OCI-LY7 (cell line): ENCODE results near the gene SEMG1. TPM values are rescaled to one million over a fixed set of nuclear protein-coding genes. Genes with fewer than 3 reads are reported as not detected.

ENCODE experiments used
- BruUV-seq: library from RNA; stranded (reverse); fragments of 400-500 nt; replicated peaks from 2 replicates; lab custom pipeline; 2021; lab: Mats Ljungman, UMichigan
- CTCF ChIA-PET: fragments of 300-600 bp; sonication (Branson Sonifier 250); formaldehyde crosslinking; loops from one replicate; lab custom pipeline; 2022; ENCODE audit warnings: antibody characterized with exemption; ENCODE audit not compliant: unreplicated experiment; lab: Charles Lee
- POLR2A ChIA-PET: fragments of 300-600 bp; sonication (Branson Sonifier 250); formaldehyde crosslinking; loops from one replicate; lab custom pipeline; 2022; ENCODE audit warnings: antibody characterized with exemption; lab: Charles Lee
- DNase-seq: peaks from one replicate; pipeline ENCODE4 v3.0.0-alpha.2; 2015; ENCODE audit warnings: low spot score
- H2AFZ ChIP-seq: fragments of 200-600 bp; sonication (generic), shearing (Covaris generic); 2 replicates; pipeline ENCODE4 v1.6.1; 2014; ENCODE audit warnings: mild to moderate bottlenecking, antibody characterized with exemption, low read length, moderate library complexity
- H3K27ac ChIP-seq: fragments of 200-600 bp; sonication (generic); 2 replicates; pipeline ENCODE4 v1.5.1; 2014; ENCODE audit warnings: mixed run types, low read depth, mild to moderate bottlenecking, moderate library complexity, low read length, inconsistent platforms; ENCODE audit not compliant: poor library complexity, severe bottlenecking
- H3K36me3 ChIP-seq: fragments of 200-600 bp; sonication (generic); 2 replicates; pipeline ENCODE4 v1.6.1; 2014; ENCODE audit warnings: mild to moderate bottlenecking, antibody characterized with exemption, low read length, moderate library complexity, mixed read lengths; ENCODE audit not compliant: insufficient read depth
- H3K4me1 ChIP-seq: fragments of 200-600 bp; sonication (generic); 2 replicates; pipeline ENCODE4 v1.5.1; 2014; ENCODE audit warnings: mild to moderate bottlenecking, low read length; ENCODE audit not compliant: insufficient read depth, poor library complexity, severe bottlenecking
- H3K4me2 ChIP-seq: fragments of 200-600 bp; sonication (generic); 2 replicates; pipeline ENCODE4 v1.6.1; 2014; ENCODE audit warnings: mild to moderate bottlenecking, low read length
- H3K4me3 ChIP-seq: fragments of 200-600 bp; sonication (generic); 2 replicates; pipeline ENCODE4 v1.5.1; 2014; ENCODE audit warnings: mild to moderate bottlenecking, low read depth, low read length; ENCODE audit not compliant: poor library complexity, severe bottlenecking
- H3K79me2 ChIP-seq: fragments of 200-600 bp; sonication (generic); 2 replicates; pipeline ENCODE4 v1.6.1; 2016; ENCODE audit warnings: low read depth, mild to moderate bottlenecking, low read length, moderate library complexity, mixed read lengths; ENCODE audit not compliant: insufficient read depth
- H3K9me2 ChIP-seq: fragments of 200-600 bp; sonication (generic); 2 replicates; pipeline ENCODE4 v1.6.1; 2016; ENCODE audit warnings: mild to moderate bottlenecking, low read length, mixed read lengths; ENCODE audit not compliant: insufficient read depth
- H3K9me3 ChIP-seq: fragments of 200-600 bp; sonication (generic); 2 replicates; pipeline ENCODE4 v1.6.1; 2014; ENCODE audit warnings: mild to moderate bottlenecking, mixed run types, low read length, mixed read lengths
- H4K20me1 ChIP-seq: fragments of 200-600 bp; sonication (generic); 2 replicates; pipeline ENCODE4 v1.6.1; 2014; ENCODE audit warnings: mild to moderate bottlenecking, antibody characterized with exemption, low read length, moderate library complexity, mixed read lengths; ENCODE audit not compliant: insufficient read depth
- CTCF ChIP-seq: fragments of 200-600 bp; sonication (generic); conservative IDR thresholded peaks from 2 replicates; pipeline ENCODE4 v1.5.1; 2014; ENCODE audit warnings: mild to moderate bottlenecking, antibody characterized with exemption, low read length, moderate library complexity, mixed read lengths
- EZH2phosphoT487 ChIP-seq: fragments of 200-600 bp; sonication (generic); IDR thresholded peaks from 2 replicates; pipeline ENCODE4 v1.6.1; 2018; ENCODE audit warnings: low read depth, borderline replicate concordance, mild to moderate bottlenecking, mixed run types, antibody characterized with exemption, low read length, moderate library complexity, mixed read lengths
- intact Hi-C: fragments of 100-400 bp; cut with micrococcal nuclease; formaldehyde crosslinking; loops from one replicate; pipeline ENCODE4 v1.10.0; 2022; ENCODE audit not compliant: unreplicated experiment
- total RNA-seq, 2 experiments: library from RNA; depleted of rRNA in 1 of 2; stranded (reverse); fragments of >200 nt in 1 of 2; shearing (Covaris generic) in 1 of 2; gene quantifications; 2 replicates each; pipeline ENCODE4 v1.2.3, GENCODE V29; 2014 to 2022

The SEMG1 gene
- total RNA-seq, 2 experiments from 2014 or later, result not detected

- CTCF ChIA-PET, result no interaction called here
- no peak overlapping the region for H2AFZ ChIP-seq
- TF ChIP-seq CTCF (no peak), EZH2phosphoT487 (no peak)
- H3K27ac ChIP-seq, result no peak overlapping the region
- no peaks in the 10 kb centered on the region for H3K4me1 ChIP-seq
- H3K36me3 ChIP-seq, result no peaks in the 10 kb centered on the region
- POLR2A ChIA-PET, result no interaction called here
- H4K20me1 ChIP-seq, result no peaks in the 10 kb centered on the region
- no peaks in the 10 kb centered on the region for H3K79me2 ChIP-seq
- no peak overlapping the region for H3K4me3 ChIP-seq
- H3K9me2 ChIP-seq, result no peaks in the 10 kb centered on the region
- BruUV-seq, result no TSS peak
- intact Hi-C loops, result no loop called here
- DNase-seq, result no peak
- no peak overlapping the region for H3K4me2 ChIP-seq
- H3K9me3 ChIP-seq, result no peaks in the 10 kb centered on the region
These were observed 27.7 kb upstream of the SEMG1 start for GRCh38 chr20:45179166-45179565.

- no peaks in the 10 kb centered on the region for H3K36me3 ChIP-seq
- no peak overlapping the region for H3K4me2 ChIP-seq
- no peaks in the 10 kb centered on the region for H4K20me1 ChIP-seq
- no peak overlapping the region for H2AFZ ChIP-seq
- no peak overlapping the region for H3K4me3 ChIP-seq
- no peak for DNase-seq
- ChIA-PET POLR2A (no interaction called here), CTCF (no interaction called here)
- TF ChIP-seq EZH2phosphoT487 (no peak), CTCF (no peak)
- intact Hi-C loops, result no loop called here
- H3K9me2 ChIP-seq, result no peaks in the 10 kb centered on the region
- H3K4me1 ChIP-seq, result no peaks in the 10 kb centered on the region
- no TSS peak for BruUV-seq
- no peaks in the 10 kb centered on the region for H3K9me3 ChIP-seq
- no peaks in the 10 kb centered on the region for H3K79me2 ChIP-seq
- H3K27ac ChIP-seq, result no peak overlapping the region
These were observed 25.2 kb upstream of the SEMG1 start for GRCh38 chr20:45181639-45182038.

GRCh38 chr20:45183084-45183483 is 23.7 kb upstream of the SEMG1 start:
- H3K4me3 ChIP-seq, result no peak overlapping the region
- DNase-seq, result no peak
- CTCF ChIA-PET, result no interaction called here
- H3K79me2 ChIP-seq, result no peaks in the 10 kb centered on the region
- no peak for TF ChIP-seq CTCF
- no peaks in the 10 kb centered on the region for H4K20me1 ChIP-seq
- H2AFZ ChIP-seq, result no peak overlapping the region
- no peak overlapping the region for H3K27ac ChIP-seq
- H3K4me1 ChIP-seq, result no peaks in the 10 kb centered on the region
- H3K4me2 ChIP-seq, result no peak overlapping the region
- intact Hi-C loops, result no loop called here
- POLR2A ChIA-PET, result no interaction called here
- no peaks in the 10 kb centered on the region for H3K9me3 ChIP-seq
- H3K36me3 ChIP-seq, result no peaks in the 10 kb centered on the region
- H3K9me2 ChIP-seq, result no peaks in the 10 kb centered on the region
- no TSS peak for BruUV-seq
